IMR-90 (cell line): Measurements from ENCODE around the gene TTC7B. TPM values are rescaled to one million over a fixed set of nuclear protein-coding genes. Genes with fewer than 3 reads are reported as not detected.

ENCODE experiments used
- ATAC-seq: fragments of 200-7000 bp; cut with Tn5 transposase; 2 replicates; pipeline ENCODE4 v1.9.1; 2020; ENCODE audit warnings: low read depth, mild to moderate bottlenecking, moderate library complexity
- BruUV-seq: library from RNA; stranded (reverse); fragments of 400-500 nt; replicated peaks from 2 replicates; lab custom pipeline; 2021; lab: Mats Ljungman, UMichigan
- CTCF ChIA-PET: fragments of 300-600 bp; formaldehyde crosslinking; extraction: SDS; loops from one replicate; lab custom pipeline; 2021; ENCODE audit warnings: antibody characterized with exemption; lab: Yijun Ruan, JAX
- POLR2A ChIA-PET: fragments of 300-600 bp; sonication (Branson Sonifier 250); formaldehyde crosslinking; loops from one replicate; lab custom pipeline; 2022; ENCODE audit warnings: antibody characterized with exemption; ENCODE audit not compliant: unreplicated experiment; lab: Charles Lee
- DNase-seq: peaks from one replicate; pipeline ENCODE4 v3.0.0; 2013
- H2AFZ ChIP-seq: replicated peaks from 2 replicates; pipeline ENCODE3; 2013; ENCODE audit warnings: low read length, mild to moderate bottlenecking; ENCODE audit not compliant: poor library complexity
- H2AK5ac ChIP-seq: 2 replicates; pipeline ENCODE4 v1.6.1; 2013; ENCODE audit warnings: low read depth, low read length, inconsistent platforms
- H2AK9ac ChIP-seq: replicated peaks from 2 replicates; pipeline ENCODE3; 2013; ENCODE audit warnings: mild to moderate bottlenecking, low read depth, low read length, moderate library complexity; ENCODE audit not compliant: poor library complexity
- H2BK120ac ChIP-seq: 2 replicates; pipeline ENCODE4 v1.6.1; 2013; ENCODE audit warnings: low read depth, low read length, inconsistent platforms
- H2BK15ac ChIP-seq: 3 replicates; pipeline ENCODE4 v1.6.1; 2013; ENCODE audit warnings: low read depth, low read length, inconsistent platforms
- H2BK20ac ChIP-seq: 2 replicates; pipeline ENCODE4 v1.6.1; 2013; ENCODE audit warnings: low read depth, mild to moderate bottlenecking, inconsistent platforms, low read length, moderate library complexity
- H2BK5ac ChIP-seq: 2 replicates; pipeline ENCODE4 v1.6.1; 2013; ENCODE audit warnings: mild to moderate bottlenecking, low read depth, low read length, inconsistent platforms; ENCODE audit not compliant: poor library complexity, severe bottlenecking
- H3K14ac ChIP-seq: replicated peaks from 2 replicates; pipeline ENCODE4 v1.6.1; 2013; ENCODE audit warnings: low read depth, low read length, inconsistent platforms
- H3K18ac ChIP-seq: 2 replicates; pipeline ENCODE4 v1.6.1; 2013; ENCODE audit warnings: low read depth, low read length, control low read depth
- H3K23ac ChIP-seq: 2 replicates; pipeline ENCODE4 v1.6.1; 2013; ENCODE audit warnings: low read depth, low read length, inconsistent platforms
- H3K27ac ChIP-seq: 2 replicates; pipeline ENCODE4 v1.5.1; 2013; ENCODE audit warnings: mild to moderate bottlenecking, control low read depth, low read length; ENCODE audit not compliant: insufficient read depth
- H3K27me3 ChIP-seq: 2 replicates; pipeline ENCODE4 v1.6.1; 2013; ENCODE audit warnings: low read length; ENCODE audit not compliant: control insufficient read depth, insufficient read depth
- H3K36me3 ChIP-seq: 2 replicates; pipeline ENCODE4 v1.6.1; 2013; ENCODE audit warnings: low read length, mixed read lengths; ENCODE audit not compliant: control insufficient read depth, insufficient read depth
- H3K4ac ChIP-seq: 2 replicates; pipeline ENCODE4 v1.6.1; 2013; ENCODE audit warnings: low read depth, low read length, inconsistent platforms
- H3K4me1 ChIP-seq: 2 replicates; pipeline ENCODE4 v1.6.1; 2013; ENCODE audit warnings: low read length, mixed read lengths; ENCODE audit not compliant: control insufficient read depth, insufficient read depth
- H3K4me2 ChIP-seq: 2 replicates; pipeline ENCODE4 v1.6.1; 2013; ENCODE audit warnings: low read depth, mild to moderate bottlenecking, control low read depth, low read length, moderate library complexity
- H3K4me3 ChIP-seq: 2 replicates; pipeline ENCODE4 v1.5.1; 2013; ENCODE audit warnings: low read depth, mild to moderate bottlenecking, control low read depth, low read length, moderate library complexity; ENCODE audit not compliant: insufficient read depth
- H3K56ac ChIP-seq: 2 replicates; pipeline ENCODE4 v1.6.1; 2013; ENCODE audit warnings: low read length, inconsistent platforms; ENCODE audit not compliant: insufficient read depth; ENCODE audit errors: extremely low read depth
- H3K79me1 ChIP-seq, 2 experiments: 2 replicates each; pipeline ENCODE4 v1.6.1; 2013; ENCODE audit warnings: low read length in 2 of 2, inconsistent platforms in 1 of 2, low read depth in 1 of 2
- H3K9ac ChIP-seq: 2 replicates; pipeline ENCODE4 v1.6.1; 2013; ENCODE audit warnings: low read depth, low read length, control low read depth
- H3K9me1 ChIP-seq: 2 replicates; pipeline ENCODE4 v1.6.1; 2013; ENCODE audit warnings: low read length, inconsistent platforms; ENCODE audit not compliant: insufficient read depth
- H3K9me3 ChIP-seq: 2 replicates; pipeline ENCODE4 v1.6.1; 2013; ENCODE audit warnings: low read length; ENCODE audit not compliant: control insufficient read depth, insufficient read depth
- H4K20me1 ChIP-seq: 2 replicates; pipeline ENCODE4 v1.6.1; 2013; ENCODE audit warnings: low read length, inconsistent platforms; ENCODE audit not compliant: insufficient read depth
- H4K5ac ChIP-seq: 2 replicates; pipeline ENCODE4 v1.6.1; 2013; ENCODE audit warnings: mild to moderate bottlenecking, low read depth, low read length, control low read depth
- H4K8ac ChIP-seq, 2 experiments: 2 replicates each; pipeline ENCODE4 v1.6.1; 2013; ENCODE audit warnings: low read depth in 2 of 2, low read length in 2 of 2, control low read depth in 1 of 2, inconsistent platforms in 1 of 2
- H4K91ac ChIP-seq: 2 replicates; pipeline ENCODE4 v1.6.1; 2013; ENCODE audit warnings: low read depth, low read length, inconsistent platforms; ENCODE audit not compliant: insufficient read depth
- CHD1 ChIP-seq: IDR thresholded peaks from 2 replicates; pipeline ENCODE4 v1.6.1; 2012; ENCODE audit warnings: low read depth, low read length, improper control_type of control experiment
- FOS ChIP-seq: fragments of 150-350 bp; IDR thresholded peaks from 2 replicates; pipeline ENCODE4 v1.6.1; 2016; ENCODE audit warnings: low read depth, low read length
- MAFK ChIP-seq: IDR thresholded peaks from 2 replicates; pipeline ENCODE4 v1.6.1; 2012; ENCODE audit warnings: low read depth, low read length, improper control_type of control experiment
- MAZ ChIP-seq: IDR thresholded peaks from 2 replicates; pipeline ENCODE4 v1.6.1; 2012; ENCODE audit warnings: low read depth, mild to moderate bottlenecking, low read length, improper control_type of control experiment, moderate library complexity, borderline replicate concordance
- NFE2L2 ChIP-seq: fragments of 150-350 bp; IDR thresholded peaks from 2 replicates; pipeline ENCODE4 v1.6.1; 2016; ENCODE audit warnings: low read depth, mild to moderate bottlenecking, low read length
- POLR2A ChIP-seq: IDR thresholded peaks from 2 replicates; pipeline ENCODE4 v1.6.1; 2012; ENCODE audit warnings: mild to moderate bottlenecking, low read depth, low read length
- RAD21 ChIP-seq: IDR thresholded peaks from 2 replicates; pipeline ENCODE4 v1.6.1; 2012; ENCODE audit warnings: low read length, improper control_type of control experiment
- RCOR1 ChIP-seq: IDR thresholded peaks from 2 replicates; pipeline ENCODE4 v1.6.1; 2012; ENCODE audit warnings: mild to moderate bottlenecking, low read length, improper control_type of control experiment; ENCODE audit not compliant: insufficient replicate concordance
- RFX5 ChIP-seq: IDR thresholded peaks from 2 replicates; pipeline ENCODE4 v1.8.0; 2012; ENCODE audit warnings: low read depth, mild to moderate bottlenecking, low read length, moderate library complexity
- SMC3 ChIP-seq: fragments of 150-350 bp; IDR thresholded peaks from 2 replicates; pipeline ENCODE4 v1.6.1; 2016; ENCODE audit warnings: low read depth, mild to moderate bottlenecking, antibody characterized with exemption, low read length, moderate library complexity
- WGBS, 2 experiments: methylation state at CpG; one replicate each; pipeline versions ENCODE4 v1.1.5 to v1.1.7; 2013; ENCODE audit warnings: missing lambda C conversion rate in 2 of 2; ENCODE audit not compliant: insufficient read length in 1 of 2; ENCODE audit errors: extremely low coverage in 2 of 2; 5-methylcytosine and 5-hydroxymethylcytosine counted together
- dilution Hi-C: fragments of 300-500 bp; cut with HindIII; formaldehyde crosslinking; loops from one replicate; pipeline ENCODE4 v1.14.3; 2018; ENCODE audit warnings: low sequenced_read_pairs; ENCODE audit not compliant: unreplicated experiment
- in situ Hi-C: fragments of 300-500 bp; cut with MboI; formaldehyde crosslinking; loops from 3 replicates; pipeline ENCODE4 v1.14.3; 2019; ENCODE audit warnings: low sequenced_read_pairs, inconsistent platforms, mixed read lengths
- intact Hi-C: fragments of 100-400 bp; cut with micrococcal nuclease; formaldehyde crosslinking; loops from 2 replicates; pipeline ENCODE4 v1.10.0; 2022
- polyA plus RNA-seq, 3 experiments: library from polyadenylated mRNA; depleted of rRNA; stranded (reverse); fragments of >200 nt; gene quantifications; 2 replicates each; pipeline ENCODE4 v1.2.3, GENCODE V29; 2012; ENCODE audit warnings: low replicate concordance in 1 of 3
- total RNA-seq: library from RNA; depleted of rRNA; stranded (reverse); fragments of >200 nt; gene quantifications from 2 replicates; pipeline ENCODE4 v1.2.3, GENCODE V29; 2012
- TF ChIP-seq, protein P1 (sequence below): fragments of 150-350 bp; IDR thresholded peaks from 2 replicates; pipeline ENCODE4 v1.6.1; 2017; ENCODE audit warnings: mild to moderate bottlenecking, antibody characterized with exemption, low read length, low read depth
- TF ChIP-seq, protein P2 (sequence below): conservative IDR thresholded peaks from 2 replicates; pipeline ENCODE4 v1.5.1; 2012; ENCODE audit warnings: mild to moderate bottlenecking, low read depth, low read length, improper control_type of control experiment
- TF ChIP-seq, protein P3 (sequence below): fragments of 150-350 bp; IDR thresholded peaks from 2 replicates; pipeline ENCODE4 v1.6.1; 2016; ENCODE audit warnings: low read depth, mild to moderate bottlenecking, low read length, moderate library complexity, borderline replicate concordance

The TTC7B gene
- total and polyA plus RNA-seq, 2 of the 4 experiments (the other 2 are of a cell fraction), result 18.1 to 35.3 TPM

DNA sequence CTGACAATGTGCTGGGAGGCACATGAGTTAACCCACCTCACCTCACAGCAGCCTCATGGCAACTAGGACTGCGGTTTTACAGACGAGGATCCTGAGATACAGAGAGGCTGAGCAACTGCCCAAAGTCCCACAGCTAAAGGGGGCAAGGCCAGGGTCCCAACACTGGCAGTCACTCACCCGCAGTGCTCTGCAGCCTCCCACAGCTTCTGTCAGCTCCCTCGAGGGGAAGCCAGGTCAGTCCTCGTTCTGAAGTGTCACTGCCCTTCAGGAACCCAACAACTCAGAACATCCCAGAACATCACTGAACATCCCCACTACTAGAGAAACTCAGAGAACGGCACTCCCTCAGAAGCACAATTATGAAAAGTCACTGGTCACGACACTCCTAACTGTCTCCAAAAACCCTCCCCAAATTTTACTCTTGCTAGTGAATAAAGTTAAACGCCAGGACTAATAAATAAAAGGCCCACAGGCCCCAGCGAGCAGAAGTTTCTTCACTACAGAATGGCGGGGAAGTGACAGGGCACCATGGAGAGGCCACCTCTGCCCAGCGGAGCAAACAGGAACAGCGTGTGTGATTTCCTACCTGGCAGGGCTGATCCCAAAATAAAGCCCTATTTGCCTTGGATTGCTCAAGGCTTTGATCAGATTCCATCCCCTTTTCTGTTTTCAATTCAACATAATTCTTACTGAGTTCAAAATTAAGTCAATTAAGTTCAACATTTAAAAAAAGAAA is 75.1 kb downstream of the TTC7B start (continued):
- no peak for TF ChIP-seq SMC3

DNA sequence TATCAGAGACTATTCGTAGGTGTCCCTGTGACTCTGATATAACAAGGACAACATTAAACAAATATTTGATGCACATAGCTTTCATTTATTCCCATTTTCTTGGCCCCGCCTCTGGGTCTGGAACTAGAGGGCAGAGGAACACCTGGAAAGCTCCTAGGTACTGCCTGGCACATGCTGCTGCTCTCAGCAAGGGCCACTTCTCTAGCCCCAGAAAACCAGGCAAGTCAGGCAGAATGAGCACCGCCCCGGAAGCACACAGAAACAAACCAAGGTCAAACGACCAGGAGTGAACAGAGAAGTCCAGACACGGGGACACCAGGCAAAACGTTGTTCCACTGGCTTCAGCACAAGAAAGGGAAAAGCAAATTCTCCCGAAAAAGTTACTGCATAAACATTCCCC is 76.1 kb downstream of the TTC7B start:
- H2BK15ac ChIP-seq, result no peak overlapping the region
- POLR2A ChIA-PET, result no interaction called here
- no peak overlapping the region for H3K18ac ChIP-seq
- no peak overlapping the region for H3K56ac ChIP-seq
- H3K79me1 ChIP-seq, result peaks cover 0 to 7% of the 10 kb centered on the region in 2 experiments; a peak in 3 of 4 replicates
- CTCF ChIA-PET, result interaction anchor here (0.8 kb wide), 1 partner anchor 17 kb away, joined by 3 read pairs; no protein-coding TSS in a partner anchor
- no peak overlapping the region for H2AK9ac ChIP-seq
- no TSS peak for BruUV-seq
- no peak overlapping the region for H2BK120ac ChIP-seq
- H4K8ac ChIP-seq, result no peak overlapping the region
- H3K9me3 ChIP-seq, result no peaks in the 10 kb centered on the region
- 66% methylated on average over 4 of the region's 8 CpGs; no CpG with 5 or more reads in 1 of the 2 experiments for WGBS, 2 experiments
- no peaks in the 10 kb centered on the region for H4K20me1 ChIP-seq
- no peak overlapping the region for H4K5ac ChIP-seq
- H3K27ac ChIP-seq, result no peak overlapping the region
- no peak overlapping the region for H3K23ac ChIP-seq
- H3K9ac ChIP-seq, result no peak overlapping the region
- H3K4me2 ChIP-seq, result no peak overlapping the region
- H3K4me3 ChIP-seq, result no peak overlapping the region
- ATAC-seq (no peak), DNase-seq (no peak)
- H3K4me1 ChIP-seq, result peaks cover 2% of the 10 kb centered on the region; the same call in 1 of the 2 replicates
- no peak overlapping the region for H2AK5ac ChIP-seq
- H3K36me3 ChIP-seq, result no peaks in the 10 kb centered on the region; the same call in 1 of the 2 replicates
- no peak overlapping the region for H2BK5ac ChIP-seq
- intact Hi-C loops, result no loop called here
- no peak overlapping the region for H2BK20ac ChIP-seq
- no peak overlapping the region for H2AFZ ChIP-seq
- no peak overlapping the region for H3K4ac ChIP-seq
- no peak overlapping the region for H4K91ac ChIP-seq
- H3K27me3 ChIP-seq, result no peaks in the 10 kb centered on the region
- dilution Hi-C loops, result no loop called here
- no peaks in the 10 kb centered on the region; the same call in 1 of the 2 replicates for H3K9me1 ChIP-seq
- H3K14ac ChIP-seq, result no peak overlapping the region
- in situ Hi-C loops, result no loop called here
- TF ChIP-seq, protein P1, sequence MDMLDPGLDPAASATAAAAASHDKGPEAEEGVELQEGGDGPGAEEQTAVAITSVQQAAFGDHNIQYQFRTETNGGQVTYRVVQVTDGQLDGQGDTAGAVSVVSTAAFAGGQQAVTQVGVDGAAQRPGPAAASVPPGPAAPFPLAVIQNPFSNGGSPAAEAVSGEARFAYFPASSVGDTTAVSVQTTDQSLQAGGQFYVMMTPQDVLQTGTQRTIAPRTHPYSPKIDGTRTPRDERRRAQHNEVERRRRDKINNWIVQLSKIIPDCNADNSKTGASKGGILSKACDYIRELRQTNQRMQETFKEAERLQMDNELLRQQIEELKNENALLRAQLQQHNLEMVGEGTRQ, result no peak
- TF ChIP-seq RCOR1 (no peak), NFE2L2 (no peak), FOS (no peak), POLR2A (no peak), RAD21 (no peak), MAZ (no peak), CHD1 (no peak), RFX5 (no peak), MAFK (no peak), SMC3 (no peak)
- TF ChIP-seq, protein P2, sequence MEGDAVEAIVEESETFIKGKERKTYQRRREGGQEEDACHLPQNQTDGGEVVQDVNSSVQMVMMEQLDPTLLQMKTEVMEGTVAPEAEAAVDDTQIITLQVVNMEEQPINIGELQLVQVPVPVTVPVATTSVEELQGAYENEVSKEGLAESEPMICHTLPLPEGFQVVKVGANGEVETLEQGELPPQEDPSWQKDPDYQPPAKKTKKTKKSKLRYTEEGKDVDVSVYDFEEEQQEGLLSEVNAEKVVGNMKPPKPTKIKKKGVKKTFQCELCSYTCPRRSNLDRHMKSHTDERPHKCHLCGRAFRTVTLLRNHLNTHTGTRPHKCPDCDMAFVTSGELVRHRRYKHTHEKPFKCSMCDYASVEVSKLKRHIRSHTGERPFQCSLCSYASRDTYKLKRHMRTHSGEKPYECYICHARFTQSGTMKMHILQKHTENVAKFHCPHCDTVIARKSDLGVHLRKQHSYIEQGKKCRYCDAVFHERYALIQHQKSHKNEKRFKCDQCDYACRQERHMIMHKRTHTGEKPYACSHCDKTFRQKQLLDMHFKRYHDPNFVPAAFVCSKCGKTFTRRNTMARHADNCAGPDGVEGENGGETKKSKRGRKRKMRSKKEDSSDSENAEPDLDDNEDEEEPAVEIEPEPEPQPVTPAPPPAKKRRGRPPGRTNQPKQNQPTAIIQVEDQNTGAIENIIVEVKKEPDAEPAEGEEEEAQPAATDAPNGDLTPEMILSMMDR, result no peak
- TF ChIP-seq, protein P3, sequence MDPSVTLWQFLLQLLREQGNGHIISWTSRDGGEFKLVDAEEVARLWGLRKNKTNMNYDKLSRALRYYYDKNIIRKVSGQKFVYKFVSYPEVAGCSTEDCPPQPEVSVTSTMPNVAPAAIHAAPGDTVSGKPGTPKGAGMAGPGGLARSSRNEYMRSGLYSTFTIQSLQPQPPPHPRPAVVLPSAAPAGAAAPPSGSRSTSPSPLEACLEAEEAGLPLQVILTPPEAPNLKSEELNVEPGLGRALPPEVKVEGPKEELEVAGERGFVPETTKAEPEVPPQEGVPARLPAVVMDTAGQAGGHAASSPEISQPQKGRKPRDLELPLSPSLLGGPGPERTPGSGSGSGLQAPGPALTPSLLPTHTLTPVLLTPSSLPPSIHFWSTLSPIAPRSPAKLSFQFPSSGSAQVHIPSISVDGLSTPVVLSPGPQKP, result no peak
